GM19452 (cell line): ENCODE measurements around the gene ETV6.
A peak's percentile ranks its signal among the peaks of the same experiment; 100 is the strongest.

Experiments
- ATAC-seq: cut with Tn5 transposase; IDR thresholded peaks from one replicate; pipeline ENCODE4 v1.9.1; 2021; ENCODE audit not compliant: unreplicated experiment

ETV6 gene

DNA sequence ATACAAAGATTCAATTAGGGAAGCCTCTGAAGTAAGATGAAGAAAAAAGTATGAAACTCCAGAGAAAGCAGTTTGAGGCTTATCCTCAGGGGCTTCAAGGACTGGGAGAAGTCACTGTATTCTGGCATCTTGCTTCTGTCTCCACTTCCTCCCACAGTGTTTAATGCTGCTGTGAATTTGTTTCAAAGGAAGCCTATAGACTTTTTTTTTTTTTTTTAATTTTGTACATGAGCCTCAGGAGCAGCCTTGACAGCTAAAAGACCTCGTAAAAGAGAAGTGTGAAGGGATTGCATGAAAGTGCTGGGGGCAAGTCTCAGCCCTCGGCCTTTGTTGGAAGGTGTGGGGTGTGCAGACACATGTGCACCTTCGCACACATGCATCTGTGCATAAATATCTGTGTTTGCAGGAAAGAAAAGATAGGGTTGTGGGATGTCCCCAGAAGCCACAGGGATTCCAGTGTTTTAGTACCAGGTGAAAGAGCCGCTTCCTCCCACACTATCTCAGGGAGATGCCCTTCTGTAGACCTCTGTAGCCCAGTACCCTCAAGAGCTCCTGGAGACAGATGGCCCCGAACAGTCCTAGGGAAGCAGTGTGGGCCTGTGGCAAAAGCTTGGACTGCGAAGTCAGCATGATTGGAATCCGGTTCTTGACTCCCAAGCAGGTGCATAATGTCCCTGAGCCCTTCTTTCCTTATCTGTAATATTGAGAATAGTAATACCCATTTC lies 227.8 kb downstream of the ETV6 start:
- ATAC-seq = no peak

DNA sequence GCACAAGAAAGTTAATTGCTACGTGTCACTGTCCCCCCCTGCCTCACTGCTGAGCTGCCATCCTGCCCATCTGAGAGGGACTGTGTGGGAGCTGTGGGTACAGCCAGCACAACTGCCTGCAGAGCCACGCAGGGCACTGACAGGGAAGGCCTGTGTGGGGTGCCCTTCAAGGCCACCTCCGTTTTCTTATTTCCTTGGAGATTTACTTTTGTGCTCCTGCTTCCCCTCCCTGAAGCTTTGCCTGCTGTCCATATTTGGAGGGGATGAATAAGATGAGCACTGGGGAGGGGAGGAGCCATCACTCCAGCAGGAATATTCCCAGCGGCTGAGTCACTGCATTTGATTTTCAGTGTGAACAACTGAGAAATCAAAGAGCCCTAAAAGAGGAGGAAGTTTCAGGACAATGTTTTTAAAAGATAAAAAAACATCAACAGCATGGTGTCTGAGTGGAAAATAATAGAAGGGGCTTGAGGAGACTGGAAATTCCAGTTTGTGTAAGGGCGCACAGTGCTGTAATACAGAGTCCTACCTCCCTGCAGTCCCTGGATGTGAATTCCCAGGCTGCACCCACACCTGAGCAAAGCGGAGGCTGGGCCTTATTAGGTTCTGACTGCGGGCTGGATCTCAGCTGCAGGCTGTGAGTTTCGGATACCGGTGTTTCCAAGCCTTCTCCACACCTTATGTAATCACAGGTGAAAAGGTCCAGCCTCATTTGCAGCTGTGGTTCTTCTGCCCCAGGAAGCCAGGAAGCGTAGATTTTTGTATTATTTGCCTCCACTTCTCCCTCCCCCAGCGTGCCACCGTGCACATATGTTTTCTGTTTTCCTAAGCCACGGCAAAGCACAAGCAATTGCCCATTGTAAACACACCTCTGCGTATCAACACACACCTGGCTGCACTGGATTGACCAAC lies 228.7 kb downstream of the ETV6 start:
- no peak for ATAC-seq

GRCh38 chr12:11879306-11879705 lies 229.8 kb downstream of the ETV6 start:
- ATAC-seq = no peak

DNA sequence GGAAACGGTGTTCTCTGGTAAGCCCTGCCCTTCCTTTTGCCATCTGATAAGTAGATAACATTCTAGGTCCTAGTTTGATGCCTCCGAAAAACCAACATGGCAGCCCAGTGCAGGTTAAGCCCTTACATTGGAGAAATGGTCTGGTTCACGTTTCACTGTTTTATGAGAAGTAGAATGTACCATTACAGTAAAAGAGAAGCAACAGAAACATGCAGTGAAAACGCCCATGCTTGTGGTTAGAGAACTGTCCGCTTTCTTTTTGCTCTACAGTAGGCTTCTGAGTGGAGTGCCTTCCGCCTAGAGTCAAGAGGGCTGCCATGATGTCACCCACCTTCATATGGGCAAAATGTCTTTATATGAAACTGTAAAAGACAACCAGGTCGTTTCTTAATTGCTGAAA lies 230.9 kb downstream of the ETV6 start:
- no peak for ATAC-seq

GRCh38 chr12:11881835-11882234 lies 232.4 kb downstream of the ETV6 start:
- no peak for ATAC-seq

- ATAC-seq = peak; percentile 64
Observed at GRCh38 chr12:11882301-11883019, 233.0 kb downstream of the ETV6 start.

- no peak for ATAC-seq
Observed at GRCh38 chr12:11884116-11884515, 234.6 kb downstream of the ETV6 start.

- ATAC-seq = no peak
Observed at GRCh38 chr12:11884706-11885105, 235.2 kb downstream of the ETV6 start.

DNA sequence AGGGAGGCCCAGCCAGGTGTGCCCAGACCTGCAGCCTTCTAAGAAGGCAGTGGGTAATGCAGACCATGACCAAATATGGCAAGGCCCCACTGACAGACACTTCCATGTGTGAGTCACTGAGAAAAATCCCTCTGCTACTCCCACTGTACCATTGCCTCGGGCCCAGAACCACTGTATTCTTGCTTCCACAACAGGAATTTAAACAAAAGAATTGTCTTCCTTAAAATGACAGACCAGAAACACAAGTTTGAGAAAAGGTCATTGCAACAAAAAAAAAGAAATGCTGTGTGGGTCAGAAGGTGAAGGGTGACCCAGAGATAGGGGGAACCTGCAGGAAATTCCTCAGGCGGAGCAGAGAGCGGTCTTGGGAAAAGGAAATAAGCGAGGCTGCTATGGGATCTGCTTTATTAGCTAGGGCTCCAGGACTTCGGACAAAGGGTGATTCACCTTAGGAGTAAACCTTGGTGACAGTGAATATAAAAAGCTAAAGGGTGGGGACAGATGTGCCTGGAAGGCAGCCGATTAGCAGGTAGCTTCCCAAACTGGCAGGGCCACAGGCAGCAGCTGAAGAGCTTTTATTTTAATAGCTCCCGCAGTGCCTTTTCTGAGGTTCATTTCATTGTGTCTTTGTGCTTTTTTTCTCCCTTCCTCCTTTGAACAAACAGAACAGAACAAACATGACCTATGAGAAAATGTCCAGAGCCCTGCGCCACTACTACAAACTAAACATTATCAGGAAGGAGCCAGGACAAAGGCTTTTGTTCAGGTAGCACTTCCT lies 236.0 kb downstream of the ETV6 start:
- ATAC-seq = no peak

DNA sequence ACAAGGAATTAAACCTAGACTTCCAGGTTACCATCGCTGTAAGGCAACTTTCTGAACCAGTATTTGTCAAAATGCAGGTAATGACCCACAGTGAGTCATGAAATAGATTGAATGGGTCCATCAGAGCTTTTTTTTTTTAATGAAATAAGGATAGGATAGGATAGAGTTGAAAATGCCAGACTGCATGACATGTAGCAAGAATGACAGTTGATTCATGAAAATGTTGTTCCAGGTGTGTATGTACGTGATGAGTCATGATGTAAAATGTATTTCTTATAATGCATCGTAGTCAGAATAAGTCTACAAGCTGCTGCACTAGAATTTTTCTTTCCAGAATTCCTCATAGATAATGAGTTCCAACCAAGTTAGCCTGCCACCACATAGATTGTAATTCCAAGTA lies 236.9 kb downstream of the ETV6 start:
- ATAC-seq = no peak

GRCh38 chr12:11888029-11888428 lies 238.6 kb downstream of the ETV6 start:
- no peak for ATAC-seq

GRCh38 chr12:11891346-11891745 lies 241.9 kb downstream of the ETV6 start:
- no peak for ATAC-seq

DNA sequence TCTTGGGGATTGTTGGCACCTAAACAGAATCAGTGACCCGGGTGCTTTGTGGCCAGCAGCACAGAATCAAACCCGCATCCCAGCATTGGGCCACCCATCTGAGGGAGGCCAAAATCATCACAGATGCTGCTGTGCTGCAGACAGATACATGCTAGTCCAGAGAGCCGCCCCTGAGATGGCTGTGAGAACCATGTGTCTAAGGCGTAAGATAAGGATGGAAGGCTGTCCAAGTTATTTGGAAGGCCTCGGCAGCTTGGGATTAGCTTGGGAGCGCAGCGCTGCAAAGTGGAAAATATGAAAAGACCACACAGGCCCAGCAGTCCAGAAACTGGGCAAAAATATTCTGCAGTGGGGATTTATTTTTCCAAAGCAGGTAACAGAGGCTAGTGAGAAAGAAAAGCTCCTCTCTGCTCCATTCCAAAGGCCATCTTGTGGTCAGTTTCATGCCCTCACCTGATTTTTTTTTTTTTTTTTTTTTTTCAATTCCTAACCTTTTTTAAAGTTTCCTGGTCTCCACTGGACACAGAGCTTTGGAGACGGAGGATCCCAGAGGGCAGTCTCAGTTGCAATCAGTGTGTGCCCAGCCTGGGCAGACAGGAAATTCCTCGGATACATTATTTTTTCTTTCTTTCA lies 242.4 kb downstream of the ETV6 start:
- no peak for ATAC-seq

- ATAC-seq = no peak
Observed at GRCh38 chr12:11893998-11894397, 244.5 kb downstream of the ETV6 start.

DNA sequence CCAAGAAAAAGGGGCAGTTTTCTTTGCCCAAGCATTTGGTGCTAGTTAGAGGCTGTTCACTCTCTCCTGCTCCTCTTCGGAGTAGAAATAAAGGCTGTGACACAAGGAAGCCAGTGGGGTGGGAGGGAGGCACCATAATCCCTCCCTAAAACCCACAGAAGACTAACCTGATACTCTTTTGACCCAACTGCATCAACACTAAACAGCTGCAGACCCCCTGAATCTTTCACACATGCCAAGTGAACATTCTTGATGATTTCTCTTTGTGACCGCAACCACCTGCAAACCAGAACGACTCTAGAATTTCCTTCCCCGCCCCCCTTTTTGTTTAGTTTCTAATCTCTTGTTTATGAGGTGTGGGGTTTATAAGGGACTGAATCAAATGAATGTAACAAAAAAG lies 245.4 kb downstream of the ETV6 start:
- ATAC-seq = no peak

- ATAC-seq = no peak
Observed at GRCh38 chr12:11895421-11896078, 246.1 kb downstream of the ETV6 start.

DNA sequence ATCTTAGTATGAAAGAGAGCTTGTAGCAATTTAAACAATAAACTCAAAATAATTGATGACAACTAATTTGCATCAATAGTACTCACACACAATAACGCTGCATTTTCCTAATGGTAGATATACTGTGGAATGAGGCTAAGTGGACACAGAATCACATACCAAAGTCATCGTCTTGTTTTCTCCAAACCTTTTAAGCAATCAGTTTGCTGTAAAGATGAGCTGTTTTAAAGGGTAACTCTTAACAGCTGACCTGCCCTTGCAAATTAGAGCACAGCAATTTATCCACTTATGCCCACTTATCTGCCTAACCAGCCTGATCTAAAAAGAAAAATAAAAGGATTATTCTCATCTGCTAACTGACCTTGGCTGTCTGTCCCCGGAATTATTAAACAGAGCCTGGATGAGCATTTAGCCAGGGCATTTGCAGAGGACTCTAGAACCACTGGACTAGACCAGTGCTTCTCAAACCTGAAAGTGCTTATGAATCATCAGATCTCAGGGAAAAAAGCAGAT lies 247.0 kb downstream of the ETV6 start:
- ATAC-seq = no peak

DNA sequence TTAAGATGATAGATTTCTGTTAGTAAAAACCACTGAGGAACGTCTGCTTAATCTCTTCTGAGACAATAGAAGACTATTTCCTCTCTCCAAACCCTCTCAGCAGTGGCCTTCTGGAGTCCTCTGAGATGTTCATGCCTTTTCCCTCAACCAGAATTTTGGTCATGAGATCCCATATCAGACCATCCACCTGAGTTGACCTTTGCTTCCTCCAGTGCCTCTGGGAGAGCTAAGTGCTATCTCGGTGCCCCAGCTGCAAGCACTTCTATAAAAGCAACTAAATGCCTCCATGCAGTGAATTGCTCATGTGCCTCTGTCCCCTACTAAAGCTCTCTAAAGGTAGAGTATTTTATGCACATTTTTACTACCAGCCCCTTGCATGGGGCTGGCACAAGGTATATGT lies 248.4 kb downstream of the ETV6 start:
- no peak for ATAC-seq

- ATAC-seq = no peak
Observed at GRCh38 chr12:11901701-11902524, 252.4 kb downstream of the ETV6 start.
